Measurements from ENCODE around the gene TRIM16. TPM values are rescaled to one million over a fixed set of nuclear protein-coding genes. Genes with fewer than 3 reads are reported as not detected.
"Not testable (repeated sequence)": the region's sequence is repeated elsewhere in the genome, so short reads cannot be mapped to it uniquely, and the experiment has no call there.

TRIM16 gene
- total and polyA plus RNA-seq, 9 of the 15 experiments (the other 6 are each of a cell fraction or from before 2014, with no cell fraction given), result 3.5 to 9.2 (median 8.2) TPM

- TF ChIP-seq ZBTB40 (IDR thresholded peaks at IDR 0.05) (0 out of 2 replicates have a peak, but pooled peaks have one; percentile 34), ZNF143 (CRISPR knock-in tag; IDR thresholded peaks at IDR 0.05) (peak; percentile 87), ATF1 (tag; IDR thresholded peaks at IDR 0.05) (peak; percentile 56), SREBF1 (IDR thresholded peaks at IDR 0.05; ENCODE audit: borderline replicate concordance, low read depth, low read length) (peak; percentile 42; the same call in 1 of the 2 replicates), MAZ (CRISPR knock-in tag; conservative IDR thresholded peaks at IDR 0.05 in 1 of 2, IDR thresholded peaks at IDR 0.05 in 1 of 2) (peak in 1 of 2 experiments; percentile 67; a peak in 1 of 4 replicates), SIX5 (IDR thresholded peaks at IDR 0.05; ENCODE audit: borderline replicate concordance in 1 of 2, insufficient read depth in 1 of 2, low read depth in 1 of 2, low read length in 2 of 2) (peak; percentile 38 to 51; a peak in 3 of 4 replicates), ATF7 (IDR thresholded peaks at IDR 0.05) (peak; percentile 47; the same call in 1 of the 2 replicates), RCOR1 (IDR thresholded peaks at IDR 0.05; ENCODE audit: borderline replicate concordance in 1 of 2, low read depth in 2 of 2, low read length in 2 of 2) (0 out of 4 replicates have a peak, but pooled peaks of 1 of the 2 experiments have one; percentile 20), USF2 (CRISPR knock-in tag; IDR thresholded peaks at IDR 0.05) (0 out of 2 replicates have a peak, but pooled peaks have one; percentile 28)
- not testable (repeated sequence) for TF ChIP-seq ZBTB40, ATF1 (CRISPR knock-in tag; IDR thresholded peaks at IDR 0.05)
- TF ChIP-seq, protein P1, sequence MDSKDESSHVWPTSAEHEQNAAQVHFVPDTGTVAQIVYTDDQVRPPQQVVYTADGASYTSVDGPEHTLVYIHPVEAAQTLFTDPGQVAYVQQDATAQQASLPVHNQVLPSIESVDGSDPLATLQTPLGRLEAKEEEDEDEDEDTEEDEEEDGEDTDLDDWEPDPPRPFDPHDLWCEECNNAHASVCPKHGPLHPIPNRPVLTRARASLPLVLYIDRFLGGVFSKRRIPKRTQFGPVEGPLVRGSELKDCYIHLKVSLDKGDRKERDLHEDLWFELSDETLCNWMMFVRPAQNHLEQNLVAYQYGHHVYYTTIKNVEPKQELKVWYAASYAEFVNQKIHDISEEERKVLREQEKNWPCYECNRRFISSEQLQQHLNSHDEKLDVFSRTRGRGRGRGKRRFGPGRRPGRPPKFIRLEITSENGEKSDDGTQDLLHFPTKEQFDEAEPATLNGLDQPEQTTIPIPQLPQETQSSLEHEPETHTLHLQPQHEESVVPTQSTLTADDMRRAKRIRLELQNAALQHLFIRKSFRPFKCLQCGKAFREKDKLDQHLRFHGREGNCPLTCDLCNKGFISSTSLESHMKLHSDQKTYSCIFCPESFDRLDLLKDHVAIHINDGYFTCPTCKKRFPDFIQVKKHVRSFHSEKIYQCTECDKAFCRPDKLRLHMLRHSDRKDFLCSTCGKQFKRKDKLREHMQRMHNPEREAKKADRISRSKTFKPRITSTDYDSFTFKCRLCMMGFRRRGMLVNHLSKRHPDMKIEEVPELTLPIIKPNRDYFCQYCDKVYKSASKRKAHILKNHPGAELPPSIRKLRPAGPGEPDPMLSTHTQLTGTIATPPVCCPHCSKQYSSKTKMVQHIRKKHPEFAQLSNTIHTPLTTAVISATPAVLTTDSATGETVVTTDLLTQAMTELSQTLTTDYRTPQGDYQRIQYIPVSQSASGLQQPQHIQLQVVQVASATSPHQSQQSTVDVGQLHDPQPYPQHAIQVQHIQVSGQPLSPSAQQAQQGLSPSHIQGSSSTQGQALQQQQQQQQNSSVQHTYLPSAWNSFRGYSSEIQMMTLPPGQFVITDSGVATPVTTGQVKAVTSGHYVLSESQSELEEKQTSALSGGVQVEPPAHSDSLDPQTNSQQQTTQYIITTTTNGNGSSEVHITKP (IDR thresholded peaks at IDR 0.05; ENCODE audit: partially characterized antibody), result peak; percentile 33
These were observed 15.4 kb upstream of the TRIM16 start, which contains the start of gene ZNF286A (continued) for GRCh38 chr17:15699413-15699924.

Measured in K562 (cell line).